Measurements from ENCODE around the gene SDHD. TPM values are rescaled to one million over a fixed set of nuclear protein-coding genes. Genes with fewer than 3 reads are reported as not detected.

SDHD gene
- polyA plus RNA-seq, 2 of the 4 experiments (the other 2 are of a cell fraction), result 86.3 to 91.5 TPM

GRCh38 chr11:112134473-112134872, 47.8 kb downstream of the SDHD start:
- POLR2A ChIA-PET, result no interaction called here
- CTCF ChIA-PET, result interaction anchor here (1.5 kb wide), 1 partner anchor 21 kb away, joined by 3 read pairs; no protein-coding TSS in a partner anchor
- TF ChIP-seq MAZ (IDR thresholded peaks at IDR 0.05; ENCODE audit: borderline replicate concordance, low read depth, low read length) (no peak), RCOR1 (IDR thresholded peaks at IDR 0.05; ENCODE audit: low read depth, low read length) (no peak), CBX8 (IDR thresholded peaks at IDR 0.05) (no peak), BCL3 (IDR thresholded peaks at IDR 0.05) (no peak), ZC3H11A (IDR thresholded peaks at IDR 0.05) (no peak), ZFP36 (IDR thresholded peaks at IDR 0.05; ENCODE audit: borderline replicate concordance, partially characterized antibody) (no peak), NPAS2 (CRISPR knock-in tag; IDR thresholded peaks at IDR 0.05; ENCODE audit: borderline replicate concordance) (no peak), CHD2 (IDR thresholded peaks at IDR 0.05; ENCODE audit: low read length, partially characterized antibody) (no peak), ZSCAN20 (CRISPR knock-in tag; IDR thresholded peaks at IDR 0.05) (no peak), PHF8 (IDR thresholded peaks at IDR 0.05; ENCODE audit: borderline replicate concordance, low read depth) (no peak), JUN (IDR thresholded peaks at IDR 0.05) (no peak), CBX2 (IDR thresholded peaks at IDR 0.05; ENCODE audit: borderline replicate concordance, low read depth) (no peak), SMC3 (IDR thresholded peaks at IDR 0.05) (no peak)
- TF ChIP-seq, protein P1, sequence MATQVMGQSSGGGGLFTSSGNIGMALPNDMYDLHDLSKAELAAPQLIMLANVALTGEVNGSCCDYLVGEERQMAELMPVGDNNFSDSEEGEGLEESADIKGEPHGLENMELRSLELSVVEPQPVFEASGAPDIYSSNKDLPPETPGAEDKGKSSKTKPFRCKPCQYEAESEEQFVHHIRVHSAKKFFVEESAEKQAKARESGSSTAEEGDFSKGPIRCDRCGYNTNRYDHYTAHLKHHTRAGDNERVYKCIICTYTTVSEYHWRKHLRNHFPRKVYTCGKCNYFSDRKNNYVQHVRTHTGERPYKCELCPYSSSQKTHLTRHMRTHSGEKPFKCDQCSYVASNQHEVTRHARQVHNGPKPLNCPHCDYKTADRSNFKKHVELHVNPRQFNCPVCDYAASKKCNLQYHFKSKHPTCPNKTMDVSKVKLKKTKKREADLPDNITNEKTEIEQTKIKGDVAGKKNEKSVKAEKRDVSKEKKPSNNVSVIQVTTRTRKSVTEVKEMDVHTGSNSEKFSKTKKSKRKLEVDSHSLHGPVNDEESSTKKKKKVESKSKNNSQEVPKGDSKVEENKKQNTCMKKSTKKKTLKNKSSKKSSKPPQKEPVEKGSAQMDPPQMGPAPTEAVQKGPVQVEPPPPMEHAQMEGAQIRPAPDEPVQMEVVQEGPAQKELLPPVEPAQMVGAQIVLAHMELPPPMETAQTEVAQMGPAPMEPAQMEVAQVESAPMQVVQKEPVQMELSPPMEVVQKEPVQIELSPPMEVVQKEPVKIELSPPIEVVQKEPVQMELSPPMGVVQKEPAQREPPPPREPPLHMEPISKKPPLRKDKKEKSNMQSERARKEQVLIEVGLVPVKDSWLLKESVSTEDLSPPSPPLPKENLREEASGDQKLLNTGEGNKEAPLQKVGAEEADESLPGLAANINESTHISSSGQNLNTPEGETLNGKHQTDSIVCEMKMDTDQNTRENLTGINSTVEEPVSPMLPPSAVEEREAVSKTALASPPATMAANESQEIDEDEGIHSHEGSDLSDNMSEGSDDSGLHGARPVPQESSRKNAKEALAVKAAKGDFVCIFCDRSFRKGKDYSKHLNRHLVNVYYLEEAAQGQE (IDR thresholded peaks at IDR 0.05), result no peak
- FAIRE-seq (no peak), DNase-seq (ENCODE audit: low read depth in 1 of 2, low spot score in 1 of 2) (no peak), ATAC-seq (no peak)
- H3K4me2 ChIP-seq, result no peak overlapping the region
- 92% methylated on average over 4 of the region's 4 CpGs for WGBS (ENCODE audit: missing lambda C conversion rate)
- no peaks in the 10 kb centered on the region for H3K9me3 ChIP-seq
- H3K4me1 ChIP-seq, result peaks cover 3% of the 10 kb centered on the region; the same call in 2 of the 3 replicates
- H3K4me3 ChIP-seq, result no peak overlapping the region
- no peak overlapping the region for H3K27ac ChIP-seq

- WGBS (ENCODE audit: missing lambda C conversion rate), result 91% methylated on average over 3 of the region's 3 CpGs
- TF ChIP-seq, protein P1 (IDR thresholded peaks at IDR 0.05), result no peak
- no peak for TF ChIP-seq POLR2AphosphoS2 (conservative IDR thresholded peaks at IDR 0.05; ENCODE audit: low read length)
- TF ChIP-seq NR3C1 (IDR thresholded peaks at IDR 0.05), result no peak
- TF ChIP-seq NFE2L2 (conservative IDR thresholded peaks at IDR 0.05; ENCODE audit: low read length), result no peak
- no peak for TF ChIP-seq CBX2 (IDR thresholded peaks at IDR 0.05; ENCODE audit: borderline replicate concordance, low read depth)
- no peak for TF ChIP-seq EHF (CRISPR knock-in tag; IDR thresholded peaks at IDR 0.05)
- no peak for TF ChIP-seq HDAC2 (IDR thresholded peaks at IDR 0.05)
- no peak for TF ChIP-seq SREBF2 (IDR thresholded peaks at IDR 0.05)
- no peak for TF ChIP-seq POLR2A (IDR thresholded peaks at IDR 0.05; ENCODE audit: low read length)
- TF ChIP-seq HOXB5 (CRISPR knock-in tag; IDR thresholded peaks at IDR 0.05), result no peak
- no peak for TF ChIP-seq JUNB (IDR thresholded peaks at IDR 0.05)
- TF ChIP-seq, protein P2, sequence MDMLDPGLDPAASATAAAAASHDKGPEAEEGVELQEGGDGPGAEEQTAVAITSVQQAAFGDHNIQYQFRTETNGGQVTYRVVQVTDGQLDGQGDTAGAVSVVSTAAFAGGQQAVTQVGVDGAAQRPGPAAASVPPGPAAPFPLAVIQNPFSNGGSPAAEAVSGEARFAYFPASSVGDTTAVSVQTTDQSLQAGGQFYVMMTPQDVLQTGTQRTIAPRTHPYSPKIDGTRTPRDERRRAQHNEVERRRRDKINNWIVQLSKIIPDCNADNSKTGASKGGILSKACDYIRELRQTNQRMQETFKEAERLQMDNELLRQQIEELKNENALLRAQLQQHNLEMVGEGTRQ (IDR thresholded peaks at IDR 0.05), result no peak
- no peak for TF ChIP-seq NPAS2 (CRISPR knock-in tag; IDR thresholded peaks at IDR 0.05; ENCODE audit: borderline replicate concordance)
- TF ChIP-seq FOSB (CRISPR knock-in tag; IDR thresholded peaks at IDR 0.05), result no peak
- TF ChIP-seq, protein P3, sequence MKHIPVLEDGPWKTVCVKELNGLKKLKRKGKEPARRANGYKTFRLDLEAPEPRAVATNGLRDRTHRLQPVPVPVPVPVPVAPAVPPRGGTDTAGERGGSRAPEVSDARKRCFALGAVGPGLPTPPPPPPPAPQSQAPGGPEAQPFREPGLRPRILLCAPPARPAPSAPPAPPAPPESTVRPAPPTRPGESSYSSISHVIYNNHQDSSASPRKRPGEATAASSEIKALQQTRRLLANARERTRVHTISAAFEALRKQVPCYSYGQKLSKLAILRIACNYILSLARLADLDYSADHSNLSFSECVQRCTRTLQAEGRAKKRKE (CRISPR knock-in tag; IDR thresholded peaks at IDR 0.05; ENCODE audit: low read depth), result no peak
- TF ChIP-seq MYC (IDR thresholded peaks at IDR 0.05; ENCODE audit: borderline replicate concordance, low read length), result no peak
- DNase-seq (ENCODE audit: low read depth in 1 of 2, low spot score in 1 of 2) (no peak), FAIRE-seq (no peak), ATAC-seq (no peak)
- Histone ChIP-seq H3K4me2 (no peak overlapping the region), H3K27ac (no peak overlapping the region), H3K9me3 (peaks cover 9% of the 10 kb centered on the region; the same call in 2 of the 3 replicates), H3K4me1 (no peaks in the 10 kb centered on the region), H3K4me3 (no peak overlapping the region)
- POLR2A ChIA-PET, result no interaction called here
- CTCF ChIA-PET, result interaction anchor here (1.1 to 1.7 kb wide), 3 partner anchors 28 to 32 kb away, joined by 3 to 5 read pairs (median 4); partner anchors contain the start of gene BCO2
Measured at GRCh38 chr11:112143597-112143996, 56.9 kb downstream of the SDHD start.
